Gastrocnemius medialis (tissue), 4 donors: ENCODE results near the gene ISG15.
"Not testable (repeated sequence)": the region's sequence is repeated elsewhere in the genome, so short reads cannot be mapped to it uniquely, and the experiment has no call there.

Experiments
- CTCF ChIP-seq, 5 experiments: fragments of 450-650 bp in 3 of 5; fragments of 200-600 bp in 2 of 5; sonication (generic) in 2 of 5; IDR thresholded peaks in 4 of 5; conservative IDR thresholded peaks in 1 of 5; 1 replicate in 4 of 5; 2 replicates in 1 of 5; pipeline ENCODE4 v1.5.1; 2016 to 2019; ENCODE audit warnings: antibody characterized with exemption in 5 of 5, mild to moderate bottlenecking in 3 of 5, moderate library complexity in 3 of 5
- POLR2A ChIP-seq, 2 donors: fragments of 450-650 bp; IDR thresholded peaks; one replicate each; pipeline ENCODE4 v1.6.1; 2017; ENCODE audit warnings: antibody characterized with exemption in 2 of 2, mild to moderate bottlenecking in 2 of 2, moderate library complexity in 2 of 2

- not testable (repeated sequence) for TF ChIP-seq CTCF (IDR thresholded peaks at IDR 0.05 in 4 of 5, conservative IDR thresholded peaks at IDR 0.05 in 1 of 5); POLR2A (IDR thresholded peaks at IDR 0.05)
Measured at GRCh38 chr1:1030867-1031658, 17.8 kb downstream of the ISG15 start.
